Endodermal cell (in vitro differentiated cells): ENCODE results near the gene SUGP1. TPM values are rescaled to one million over a fixed set of nuclear protein-coding genes. Genes with fewer than 3 reads are reported as not detected.

Source experiments
- DNase-seq: peaks from one replicate; pipeline ENCODE4 v3.0.0-alpha.2; 2017
- H3K27ac ChIP-seq: 2 replicates; pipeline ENCODE4 v1.5.1; 2013; ENCODE audit warnings: mild to moderate bottlenecking, low read depth, low read length, moderate library complexity
- H3K27me3 ChIP-seq: 2 replicates; pipeline ENCODE4 v1.6.1; 2013; ENCODE audit warnings: mild to moderate bottlenecking, low read length, moderate library complexity; ENCODE audit not compliant: insufficient read depth, control insufficient read depth, poor library complexity, severe bottlenecking
- H3K36me3 ChIP-seq: 2 replicates; pipeline ENCODE4 v1.7.0; 2013; ENCODE audit warnings: mild to moderate bottlenecking, low read length, moderate library complexity; ENCODE audit not compliant: control insufficient read depth, insufficient read depth
- H3K4me1 ChIP-seq: one replicate; pipeline ENCODE4 v1.7.0; 2013; ENCODE audit warnings: low read length; ENCODE audit not compliant: control insufficient read depth, insufficient read depth
- H3K4me3 ChIP-seq: 2 replicates; pipeline ENCODE4 v1.5.1; 2013; ENCODE audit warnings: mild to moderate bottlenecking, low read length, moderate library complexity
- H3K9ac ChIP-seq: 2 replicates; pipeline ENCODE4 v1.6.1; 2013; ENCODE audit warnings: mild to moderate bottlenecking, low read length, moderate library complexity; ENCODE audit not compliant: poor library complexity, severe bottlenecking; ENCODE audit errors: extremely low read depth
- H3K9me3 ChIP-seq: 2 replicates; pipeline ENCODE4 v1.6.1; 2013; ENCODE audit warnings: mild to moderate bottlenecking, low read length, moderate library complexity; ENCODE audit not compliant: control insufficient read depth
- H3K27ac Mint-ChIP-seq: 2 replicates; pipeline ENCODE4 v1.8.0; 2020; ENCODE audit warnings: mixed read lengths
- H3K27me3 Mint-ChIP-seq: 2 replicates; pipeline ENCODE4 v1.8.0; 2021; ENCODE audit warnings: mild to moderate bottlenecking, mixed read lengths; ENCODE audit not compliant: insufficient read depth
- H3K36me3 Mint-ChIP-seq: 2 replicates; pipeline ENCODE4 v1.8.0; 2020; ENCODE audit warnings: low read depth, mixed read lengths
- H3K4me1 Mint-ChIP-seq: 2 replicates; pipeline ENCODE4 v1.8.0; 2020; ENCODE audit warnings: mixed read lengths
- H3K4me3 Mint-ChIP-seq: 2 replicates; pipeline ENCODE4 v1.8.0; 2020; ENCODE audit warnings: mild to moderate bottlenecking, moderate library complexity, mixed read lengths
- H3K9me3 Mint-ChIP-seq: 2 replicates; pipeline ENCODE4 v1.8.0; 2020; ENCODE audit warnings: mild to moderate bottlenecking, mixed read lengths
- WGBS, 2 experiments: methylation state at CpG; one replicate each; pipeline versions ENCODE4 v1.1.5 to v1.1.7; 2013; ENCODE audit warnings: missing lambda C conversion rate in 2 of 2, mixed read lengths in 1 of 2; ENCODE audit not compliant: insufficient coverage in 1 of 2, insufficient read length in 1 of 2; 5-methylcytosine and 5-hydroxymethylcytosine counted together
- total RNA-seq, 2 donors: library from RNA; stranded (reverse); fragmentation: NEBNext Ultra II Directional in 1 of 2; extraction: Animal tissue kit (Norgen Biotek cat#: 25700) in 1 of 2; gene quantifications; 2 replicates in 1 of 2; 3 replicates in 1 of 2; pipeline ENCODE4 v1.2.1, GENCODE V29; 2021
- TF ChIP-seq, protein P1 (sequence below): fragments of 200-600 bp; sonication (generic); conservative IDR thresholded peaks from 2 replicates; pipeline ENCODE4 v1.5.0; 2021; ENCODE audit warnings: antibody characterized with exemption, mild to moderate bottlenecking

SUGP1 gene
- total RNA-seq, 2 donors from 2014 or later = 72.2 to 75.5 TPM

DNA sequence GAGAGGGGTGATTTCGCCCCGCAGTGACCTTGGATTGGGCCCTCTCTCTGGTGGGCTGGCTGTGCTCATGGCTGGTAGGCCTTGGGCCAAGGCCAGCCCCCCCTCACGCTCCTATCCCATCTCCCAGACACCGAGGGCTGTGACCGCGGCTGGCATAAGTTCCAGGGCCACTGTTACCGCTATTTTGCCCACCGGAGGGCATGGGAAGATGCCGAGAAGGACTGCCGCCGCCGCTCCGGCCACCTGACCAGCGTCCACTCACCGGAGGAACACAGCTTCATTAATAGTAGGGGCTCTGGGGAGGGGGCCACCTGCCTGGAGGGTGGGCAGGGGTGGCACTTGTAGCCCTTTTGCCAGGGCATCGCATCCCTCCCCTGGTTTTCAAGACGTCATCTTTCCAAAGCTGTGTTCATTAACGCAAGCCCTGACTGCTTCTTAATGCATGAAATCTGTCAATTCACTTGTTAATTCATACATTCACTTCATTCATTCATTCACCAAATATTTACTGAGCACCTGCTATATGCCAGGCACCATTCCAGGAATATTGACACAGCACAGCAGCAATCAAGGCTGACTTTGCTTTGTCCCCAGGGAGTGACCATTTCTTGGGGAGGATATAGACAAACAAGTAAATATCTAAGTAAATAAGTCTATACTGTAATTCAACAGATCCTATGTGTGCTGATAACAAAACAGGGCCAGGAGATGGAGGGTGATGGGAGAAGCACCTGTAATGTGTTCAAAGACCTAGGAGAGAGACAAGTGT, 82.0 kb downstream of the SUGP1 start:
- H3K36me3 ChIP-seq = no peaks in the 10 kb centered on the region
- no peak for DNase-seq
- Mint-ChIP-seq H3K9me3 (peaks cover 26% of the 10 kb centered on the region), H3K4me1 (no peaks in the 10 kb centered on the region), H3K36me3 (no peaks in the 10 kb centered on the region), H3K4me3 (no peak overlapping the region), H3K27ac (no peak overlapping the region), H3K27me3 (peaks cover 37% of the 10 kb centered on the region)
- H3K9me3 ChIP-seq = peaks cover 19% of the 10 kb centered on the region
- no peak overlapping the region for H3K9ac ChIP-seq
- no peak overlapping the region for H3K4me3 ChIP-seq
- no peak overlapping the region for H3K27ac ChIP-seq
- TF ChIP-seq, protein P1, sequence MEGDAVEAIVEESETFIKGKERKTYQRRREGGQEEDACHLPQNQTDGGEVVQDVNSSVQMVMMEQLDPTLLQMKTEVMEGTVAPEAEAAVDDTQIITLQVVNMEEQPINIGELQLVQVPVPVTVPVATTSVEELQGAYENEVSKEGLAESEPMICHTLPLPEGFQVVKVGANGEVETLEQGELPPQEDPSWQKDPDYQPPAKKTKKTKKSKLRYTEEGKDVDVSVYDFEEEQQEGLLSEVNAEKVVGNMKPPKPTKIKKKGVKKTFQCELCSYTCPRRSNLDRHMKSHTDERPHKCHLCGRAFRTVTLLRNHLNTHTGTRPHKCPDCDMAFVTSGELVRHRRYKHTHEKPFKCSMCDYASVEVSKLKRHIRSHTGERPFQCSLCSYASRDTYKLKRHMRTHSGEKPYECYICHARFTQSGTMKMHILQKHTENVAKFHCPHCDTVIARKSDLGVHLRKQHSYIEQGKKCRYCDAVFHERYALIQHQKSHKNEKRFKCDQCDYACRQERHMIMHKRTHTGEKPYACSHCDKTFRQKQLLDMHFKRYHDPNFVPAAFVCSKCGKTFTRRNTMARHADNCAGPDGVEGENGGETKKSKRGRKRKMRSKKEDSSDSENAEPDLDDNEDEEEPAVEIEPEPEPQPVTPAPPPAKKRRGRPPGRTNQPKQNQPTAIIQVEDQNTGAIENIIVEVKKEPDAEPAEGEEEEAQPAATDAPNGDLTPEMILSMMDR = no peak
- no peaks in the 10 kb centered on the region for H3K4me1 ChIP-seq
- 83 to 90% methylated on average over 5 to 18 of the region's 18 CpGs for WGBS, 2 experiments
- H3K27me3 ChIP-seq = no peaks in the 10 kb centered on the region

DNA sequence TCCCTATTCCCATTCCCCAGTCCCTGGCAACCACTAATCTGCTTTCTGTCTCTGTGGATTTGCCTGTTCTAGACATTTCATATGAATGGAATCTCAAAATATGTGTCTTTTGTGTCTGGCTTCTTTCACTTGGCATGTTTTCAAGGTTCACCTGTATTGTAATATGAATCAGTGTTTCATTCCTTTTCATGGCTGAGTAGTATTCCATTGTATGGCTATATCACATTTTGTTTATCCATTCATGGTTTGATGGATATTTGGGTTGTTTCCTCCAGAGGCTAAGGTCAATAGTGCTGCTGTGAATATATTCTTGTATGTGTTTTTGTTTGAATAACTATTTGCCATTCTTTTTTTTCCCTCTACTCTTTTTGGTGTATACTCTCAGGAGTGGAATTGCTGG, 84.1 kb downstream of the SUGP1 start:
- peaks cover 19% of the 10 kb centered on the region for H3K9me3 ChIP-seq
- TF ChIP-seq, protein P1 = no peak
- H3K9ac ChIP-seq = no peak overlapping the region
- H3K36me3 ChIP-seq = no peaks in the 10 kb centered on the region
- Mint-ChIP-seq H3K36me3 (no peaks in the 10 kb centered on the region), H3K27ac (no peak overlapping the region), H3K4me3 (no peak overlapping the region), H3K4me1 (no peaks in the 10 kb centered on the region), H3K27me3 (peaks cover 44% of the 10 kb centered on the region), H3K9me3 (peaks cover 28% of the 10 kb centered on the region)
- no peak overlapping the region for H3K4me3 ChIP-seq
- no peak for DNase-seq
- no peaks in the 10 kb centered on the region for H3K4me1 ChIP-seq
- no peak overlapping the region for H3K27ac ChIP-seq
- no peaks in the 10 kb centered on the region for H3K27me3 ChIP-seq

DNA sequence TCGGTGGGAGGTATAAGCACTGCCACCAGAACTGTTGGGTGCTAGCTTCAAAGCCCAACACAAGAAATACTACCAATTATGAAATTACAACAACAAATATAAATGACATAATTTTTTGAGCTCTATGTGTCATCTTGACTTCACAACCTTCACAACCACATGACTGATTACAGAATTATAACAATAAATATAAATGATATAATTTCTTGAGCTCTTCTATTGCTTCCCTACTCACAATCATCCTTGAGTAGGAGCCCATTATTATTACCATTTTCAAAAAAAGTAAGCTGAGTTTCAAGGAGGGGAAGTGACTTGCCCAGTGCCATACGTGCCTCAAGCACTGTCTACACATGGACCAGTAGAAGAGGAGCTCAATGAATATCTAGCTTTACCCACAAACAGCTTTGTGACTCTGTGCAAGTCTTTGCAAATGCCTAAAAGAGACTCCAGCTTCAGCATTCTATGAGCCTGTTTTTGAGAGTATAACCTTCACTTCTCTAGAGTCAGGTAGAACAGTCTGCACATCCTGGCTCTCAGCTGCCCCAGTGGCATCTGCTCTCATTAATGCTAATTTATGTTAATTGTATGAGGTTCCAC, 86.0 kb downstream of the SUGP1 start:
- Mint-ChIP-seq H3K27ac (no peak overlapping the region), H3K9me3 (peaks cover 28% of the 10 kb centered on the region), H3K27me3 (peaks cover 40% of the 10 kb centered on the region), H3K4me1 (no peaks in the 10 kb centered on the region), H3K36me3 (no peaks in the 10 kb centered on the region), H3K4me3 (no peak overlapping the region)
- Histone ChIP-seq H3K4me3 (no peak overlapping the region), H3K27ac (no peak overlapping the region), H3K36me3 (no peaks in the 10 kb centered on the region), H3K9ac (no peak overlapping the region), H3K27me3 (peaks cover 4% of the 10 kb centered on the region), H3K4me1 (no peaks in the 10 kb centered on the region), H3K9me3 (peaks cover 19% of the 10 kb centered on the region)
- WGBS, 2 experiments = 77 to 79% methylated on average over 2 of the region's 2 CpGs
- TF ChIP-seq, protein P1 = no peak
- DNase-seq = no peak
